NT2/D1 (cell line): Measurements from ENCODE around the gene BMP15.

Experiments
- DNase-seq: peaks from one replicate; pipeline ENCODE4 v3.0.0-alpha.2; 2011; ENCODE audit warnings: low read depth, low spot score
- H3K27me3 ChIP-seq: 2 replicates; pipeline ENCODE4 v1.6.0; 2011; ENCODE audit warnings: mild to moderate bottlenecking; ENCODE audit not compliant: insufficient read length, insufficient read depth
- H3K36me3 ChIP-seq: 2 replicates; pipeline ENCODE4 v1.6.1; 2011; ENCODE audit warnings: mild to moderate bottlenecking, low read length, mixed read lengths; ENCODE audit not compliant: insufficient read depth, insufficient read length
- H3K4me1 ChIP-seq: 2 replicates; pipeline ENCODE4 v1.5.1; 2011; ENCODE audit not compliant: insufficient read depth, insufficient read length
- H3K4me3 ChIP-seq: 2 replicates; pipeline ENCODE4 v1.5.1; 2011; ENCODE audit warnings: low read depth; ENCODE audit not compliant: insufficient read length
- H3K9ac ChIP-seq: 2 replicates; pipeline ENCODE4 v1.6.0; 2011; ENCODE audit warnings: low read depth; ENCODE audit not compliant: insufficient read length
- H3K9me3 ChIP-seq: 2 replicates; pipeline ENCODE4 v1.5.1; 2011; ENCODE audit warnings: mild to moderate bottlenecking, low read length; ENCODE audit not compliant: insufficient read depth
- SUZ12 ChIP-seq: IDR thresholded peaks from 2 replicates; pipeline ENCODE4 v1.6.1; 2011; ENCODE audit not compliant: insufficient read length, insufficient read depth; ENCODE audit errors: extremely low read depth
- YY1 ChIP-seq: IDR thresholded peaks from 2 replicates; pipeline ENCODE4 v1.6.1; 2011; ENCODE audit not compliant: insufficient read length, insufficient read depth
- ZNF274 ChIP-seq: IDR thresholded peaks from 2 replicates; pipeline ENCODE4 v1.6.1; 2011; ENCODE audit warnings: mild to moderate bottlenecking, low read depth, low read length

The BMP15 gene

DNA sequence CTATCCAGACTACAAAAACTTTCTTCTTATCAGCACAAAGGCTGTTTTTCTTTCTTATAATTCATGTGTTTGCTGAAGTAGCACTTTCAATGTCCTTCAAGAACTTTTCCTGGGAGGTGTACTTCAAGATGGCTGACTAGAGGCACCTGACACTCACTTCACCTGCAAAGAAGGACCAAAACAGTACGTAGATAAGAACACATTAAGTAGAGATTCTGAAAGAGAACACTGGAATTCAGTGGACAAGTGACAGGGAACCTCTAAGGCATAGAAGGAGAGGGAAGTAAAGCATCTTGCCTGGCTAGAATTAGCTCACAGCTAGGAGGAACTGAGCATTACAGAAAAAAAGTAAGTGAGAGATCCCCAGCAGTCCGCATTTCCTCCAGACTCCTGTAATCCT is 21.7 kb upstream of the BMP15 start:
- TF ChIP-seq SUZ12 = no peak
- TF ChIP-seq ZNF274 = no peak
- no peak for TF ChIP-seq YY1
- Histone ChIP-seq H3K4me3 (no peak overlapping the region), H3K9me3 (no peaks in the 10 kb centered on the region), H3K9ac (no peak overlapping the region), H3K36me3 (no peaks in the 10 kb centered on the region), H3K27me3 (no peaks in the 10 kb centered on the region), H3K4me1 (no peaks in the 10 kb centered on the region)
- DNase-seq = no peak

- Histone ChIP-seq H3K36me3 (no peaks in the 10 kb centered on the region), H3K4me3 (no peak overlapping the region), H3K27me3 (no peaks in the 10 kb centered on the region), H3K4me1 (no peaks in the 10 kb centered on the region), H3K9me3 (no peaks in the 10 kb centered on the region), H3K9ac (no peak overlapping the region)
- TF ChIP-seq SUZ12 (no peak), ZNF274 (no peak), YY1 (no peak)
- DNase-seq = no peak
Measured at GRCh38 chrX:50889582-50889981, 21.0 kb upstream of the BMP15 start.

- TF ChIP-seq YY1 (no peak), SUZ12 (no peak)
- Histone ChIP-seq H3K27me3 (no peaks in the 10 kb centered on the region), H3K4me1 (no peaks in the 10 kb centered on the region), H3K36me3 (no peaks in the 10 kb centered on the region), H3K4me3 (no peak overlapping the region), H3K9me3 (no peaks in the 10 kb centered on the region), H3K9ac (no peak overlapping the region)
- DNase-seq = no peak
Measured at GRCh38 chrX:50893047-50893446, 17.5 kb upstream of the BMP15 start.

- DNase-seq = no peak
- TF ChIP-seq ZNF274 (no peak), YY1 (no peak), SUZ12 (no peak)
- no peak overlapping the region for H3K9ac ChIP-seq
- no peaks in the 10 kb centered on the region for H3K9me3 ChIP-seq
- H3K27me3 ChIP-seq = no peaks in the 10 kb centered on the region
- no peaks in the 10 kb centered on the region for H3K36me3 ChIP-seq
- no peaks in the 10 kb centered on the region for H3K4me1 ChIP-seq
- no peak overlapping the region for H3K4me3 ChIP-seq
Measured at GRCh38 chrX:50893466-50893865, 17.1 kb upstream of the BMP15 start.

DNA sequence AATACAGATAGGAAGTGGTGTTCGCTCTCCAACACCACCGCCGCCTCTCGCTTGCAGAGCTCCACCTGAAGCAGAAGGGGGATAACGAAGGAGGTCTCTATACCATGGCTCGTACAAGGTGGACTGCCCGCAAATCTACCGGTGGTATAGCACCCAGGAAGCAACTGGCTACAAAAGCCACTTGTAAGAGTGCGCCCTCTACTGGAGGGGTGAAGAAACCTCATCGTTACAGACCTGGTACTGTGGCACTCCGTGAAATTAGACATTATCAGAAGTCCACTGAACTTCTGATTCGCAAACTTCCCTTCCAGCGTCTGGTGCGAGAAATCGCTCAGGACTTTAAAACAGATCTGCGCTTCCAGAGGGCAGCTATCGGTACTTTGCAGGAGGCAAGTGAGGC is 5.2 kb upstream of the BMP15 start:
- Histone ChIP-seq H3K4me1 (no peaks in the 10 kb centered on the region), H3K36me3 (no peaks in the 10 kb centered on the region), H3K9me3 (no peaks in the 10 kb centered on the region), H3K9ac (no peak overlapping the region), H3K4me3 (no peak overlapping the region), H3K27me3 (no peaks in the 10 kb centered on the region)
- no peak for TF ChIP-seq YY1
- no peak for TF ChIP-seq ZNF274
- TF ChIP-seq SUZ12 = no peak
- no peak for DNase-seq

DNA sequence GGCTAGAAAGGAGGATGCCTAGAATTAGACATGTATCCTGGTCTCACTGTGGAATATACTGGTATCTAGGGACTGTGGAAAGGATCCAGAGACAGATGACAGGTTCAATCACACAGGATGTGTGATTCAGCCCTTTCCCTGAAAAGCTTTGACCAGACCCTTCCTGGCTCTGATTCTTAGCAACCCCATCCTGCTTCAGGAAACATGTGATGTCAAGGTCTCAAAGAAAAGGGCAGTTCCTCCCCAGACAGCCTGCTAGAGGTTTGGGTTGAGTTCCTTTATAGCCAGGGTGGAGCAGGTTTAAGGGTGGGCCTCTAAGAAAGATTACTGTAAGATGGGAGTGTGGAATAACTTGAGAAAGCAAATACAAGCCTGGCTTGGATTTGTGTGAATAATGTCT is 3.0 kb downstream of the BMP15 start:
- H3K27me3 ChIP-seq = no peaks in the 10 kb centered on the region
- no peaks in the 10 kb centered on the region for H3K9me3 ChIP-seq
- TF ChIP-seq YY1 (no peak), SUZ12 (no peak), ZNF274 (no peak)
- H3K4me1 ChIP-seq = no peaks in the 10 kb centered on the region
- DNase-seq = no peak
- H3K9ac ChIP-seq = no peak overlapping the region
- H3K4me3 ChIP-seq = no peak overlapping the region
- no peaks in the 10 kb centered on the region for H3K36me3 ChIP-seq

DNA sequence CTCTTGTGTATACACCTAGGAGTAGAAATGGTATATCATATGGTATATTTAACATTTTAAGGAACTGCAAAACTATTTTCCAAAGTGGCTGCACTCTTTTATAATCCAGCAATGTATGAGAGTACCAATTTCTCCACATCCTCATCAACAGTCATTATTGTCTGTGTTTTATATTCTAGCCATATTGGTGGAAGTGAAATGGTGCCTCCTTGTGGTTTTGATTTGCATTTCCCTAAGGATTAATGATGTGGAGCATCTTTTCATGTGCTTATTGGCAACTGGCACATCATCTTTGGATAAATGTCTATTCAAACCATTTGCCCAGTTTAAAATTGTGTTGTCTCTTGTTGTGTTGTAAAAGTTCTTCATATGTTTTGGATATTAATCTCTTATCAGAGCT is 9.6 kb downstream of the BMP15 start:
- DNase-seq = no peak
- TF ChIP-seq YY1 (no peak), ZNF274 (no peak), SUZ12 (no peak)

GRCh38 chrX:50927127-50927526 is 16.6 kb downstream of the BMP15 start:
- no peak for TF ChIP-seq YY1
- no peak for TF ChIP-seq SUZ12
- TF ChIP-seq ZNF274 = no peak
- DNase-seq = no peak
- H3K27me3 ChIP-seq = no peaks in the 10 kb centered on the region
- H3K4me3 ChIP-seq = no peak overlapping the region
- no peaks in the 10 kb centered on the region for H3K36me3 ChIP-seq
- no peak overlapping the region for H3K9ac ChIP-seq
- H3K9me3 ChIP-seq = no peaks in the 10 kb centered on the region
- H3K4me1 ChIP-seq = no peaks in the 10 kb centered on the region

More for the DNA sequence above, 9.6 kb downstream of the BMP15 start:
- H3K4me1 ChIP-seq = no peaks in the 10 kb centered on the region
- no peak overlapping the region for H3K9ac ChIP-seq
- H3K9me3 ChIP-seq = no peaks in the 10 kb centered on the region
- H3K36me3 ChIP-seq = no peaks in the 10 kb centered on the region
- no peak overlapping the region for H3K4me3 ChIP-seq
- H3K27me3 ChIP-seq = no peaks in the 10 kb centered on the region
